Transverse colon (tissue), 3 donors: ENCODE measurements around the gene THOC2.

Experiments
- CTCF ChIP-seq, 5 experiments: fragments of 200-600 bp in 3 of 5; fragments of 450-650 bp in 2 of 5; sonication (generic) in 3 of 5; IDR thresholded peaks; 1 replicate in 2 of 5; 2 replicates in 3 of 5; pipeline ENCODE4 v1.5.1; 2016 to 2017; ENCODE audit warnings: antibody characterized with exemption in 5 of 5, inconsistent platforms in 3 of 5, mild to moderate bottlenecking in 2 of 5, moderate library complexity in 1 of 5
- EP300 ChIP-seq: sonication (generic); formaldehyde crosslinking; IDR thresholded peaks from one replicate; pipeline ENCODE4 v1.6.1; 2017; ENCODE audit warnings: antibody characterized with exemption, low read depth
- POLR2A ChIP-seq: fragments of 450-650 bp; IDR thresholded peaks from one replicate; pipeline ENCODE4 v1.6.1; 2016; ENCODE audit warnings: antibody characterized with exemption, mild to moderate bottlenecking, moderate library complexity

GRCh38 chrX:123603491-123603890 is 129.4 kb downstream of the THOC2 start:
- TF ChIP-seq POLR2A (no peak), EP300 (no peak), CTCF (IDR thresholded peaks at IDR 0.05) (no peak)
